MM.1S (cell line): ENCODE data around the gene AP3S1.

Source experiments
- DNase-seq: peaks from one replicate; pipeline ENCODE4 v3.0.0-alpha.2; 2015
- H2AFZ ChIP-seq: fragments of 300-600 bp; sonication (generic); 2 replicates; pipeline ENCODE4 v1.6.0; 2016; ENCODE audit warnings: antibody characterized with exemption, low read length
- H3F3A ChIP-seq: fragments of 300-600 bp; sonication (generic); 2 replicates; pipeline ENCODE4 v1.6.1; 2016; ENCODE audit warnings: mild to moderate bottlenecking, antibody characterized with exemption, low read length, moderate library complexity, mixed read lengths; ENCODE audit not compliant: insufficient read depth
- H3K27ac ChIP-seq: fragments of 300-600 bp; sonication (generic); 2 replicates; pipeline ENCODE4 v1.5.1; 2016; ENCODE audit warnings: mild to moderate bottlenecking, low read length
- H3K27me3 ChIP-seq: fragments of 300-600 bp; sonication (generic); replicated peaks from 2 replicates; pipeline ENCODE4 v1.6.0; 2016; ENCODE audit warnings: low read length; ENCODE audit not compliant: insufficient read depth
- H3K36me3 ChIP-seq: fragments of 300-600 bp; sonication (generic); replicated peaks from 2 replicates; pipeline ENCODE4 v1.6.1; 2016; ENCODE audit warnings: mild to moderate bottlenecking, low read length, mixed read lengths; ENCODE audit not compliant: insufficient read depth
- H3K4me1 ChIP-seq: fragments of 300-600 bp; sonication (generic); 2 replicates; pipeline ENCODE4 v1.6.1; 2016; ENCODE audit warnings: low read length, mixed read lengths
- H3K4me2 ChIP-seq: fragments of 300-600 bp; sonication (generic); 2 replicates; pipeline ENCODE4 v1.6.0; 2016; ENCODE audit warnings: low read depth, low read length
- H3K4me3 ChIP-seq: fragments of 300-600 bp; sonication (generic); 2 replicates; pipeline ENCODE4 v1.5.1; 2016; ENCODE audit warnings: low read length, mixed read lengths
- H3K79me2 ChIP-seq: fragments of 300-600 bp; sonication (generic); 2 replicates; pipeline ENCODE4 v1.6.1; 2016; ENCODE audit warnings: mixed run types, low read length, mixed read lengths
- H3K9ac ChIP-seq: fragments of 300-600 bp; sonication (generic); 2 replicates; pipeline ENCODE4 v1.6.1; 2016; ENCODE audit warnings: low read length, mixed read lengths
- H3K9me2 ChIP-seq: fragments of 300-600 bp; sonication (generic); replicated peaks from 2 replicates; pipeline ENCODE4 v1.6.1; 2016; ENCODE audit warnings: mild to moderate bottlenecking, low read length, mixed read lengths; ENCODE audit not compliant: insufficient read depth
- H3K9me3 ChIP-seq: fragments of 300-600 bp; sonication (generic); replicated peaks from 2 replicates; pipeline ENCODE4 v1.6.1; 2016; ENCODE audit warnings: mild to moderate bottlenecking, low read length, mixed read lengths; ENCODE audit not compliant: insufficient read depth
- H4K20me1 ChIP-seq: fragments of 300-600 bp; sonication (generic); 2 replicates; pipeline ENCODE4 v1.6.1; 2016; ENCODE audit warnings: mild to moderate bottlenecking, low read length, moderate library complexity, mixed read lengths; ENCODE audit not compliant: insufficient read depth
- EZH2 ChIP-seq: fragments of 300-600 bp; sonication (generic); optimal IDR thresholded peaks from 2 replicates; pipeline ENCODE3; 2017; ENCODE audit warnings: low read depth, mild to moderate bottlenecking, antibody characterized with exemption, low read length, mixed read lengths
- EZH2phosphoT487 ChIP-seq: fragments of 300-600 bp; sonication (generic); IDR thresholded peaks from 2 replicates; pipeline ENCODE4 v1.6.1; 2018; ENCODE audit warnings: antibody characterized with exemption, low read length
- TF ChIP-seq, protein P1 (sequence below): fragments of 300-600 bp; sonication (generic); IDR thresholded peaks from 2 replicates; pipeline ENCODE4 v1.5.1; 2016; ENCODE audit warnings: antibody characterized with exemption, low read length, mixed read lengths

The AP3S1 gene

DNA sequence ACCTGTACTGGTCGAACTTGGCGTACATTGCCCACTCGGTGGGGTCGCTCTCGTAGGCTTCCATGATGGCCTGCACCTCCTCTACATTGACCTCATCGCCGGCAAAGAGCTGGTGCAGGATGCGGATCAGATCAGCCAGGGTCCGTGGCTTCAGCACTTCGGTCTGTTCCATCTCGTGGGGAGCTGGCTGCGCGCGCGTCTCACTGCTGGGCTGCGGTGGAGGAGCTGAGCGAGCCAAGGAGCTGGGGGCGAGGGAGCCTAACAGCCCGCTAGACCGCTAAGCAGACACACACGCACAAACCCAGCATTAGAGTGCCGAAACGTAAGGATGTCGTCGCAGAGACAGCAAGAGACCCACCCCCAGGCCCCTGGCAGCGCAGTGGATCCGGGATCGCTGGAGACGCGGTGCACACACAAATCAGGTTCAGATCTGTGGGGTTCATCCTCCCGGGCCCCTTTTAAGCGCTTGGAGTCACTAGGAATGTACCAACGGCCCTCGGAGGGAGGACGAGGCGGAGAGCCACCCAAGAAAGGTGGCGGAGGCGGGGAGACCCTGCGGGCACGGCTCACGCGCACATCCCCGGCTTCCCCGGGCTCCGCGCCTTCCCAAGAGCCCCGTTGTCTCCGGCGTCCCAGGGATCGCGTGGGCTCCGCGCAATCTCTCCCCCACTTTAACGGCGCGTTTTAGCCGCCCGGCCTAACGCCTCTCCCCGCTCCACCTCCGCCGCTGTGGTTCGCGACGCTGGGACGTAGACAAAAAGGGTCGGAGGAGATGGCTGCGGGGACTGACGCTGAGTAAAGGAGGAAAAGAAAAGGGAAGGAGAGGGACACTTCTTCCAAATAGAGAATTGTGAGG is 25.3 kb upstream of the AP3S1 start, which contains the start of gene CDO1:
Gene CDO1, minus strand, starts transcription at position 434 of the 856 bp plus-strand sequence. Its CDS starts 262 bp downstream, at position 172.
- H3K9ac ChIP-seq = no peak within 1 kb of the TSS
- TF ChIP-seq EZH2phosphoT487 (no peak), EZH2 (no peak)
- TF ChIP-seq, protein P1, sequence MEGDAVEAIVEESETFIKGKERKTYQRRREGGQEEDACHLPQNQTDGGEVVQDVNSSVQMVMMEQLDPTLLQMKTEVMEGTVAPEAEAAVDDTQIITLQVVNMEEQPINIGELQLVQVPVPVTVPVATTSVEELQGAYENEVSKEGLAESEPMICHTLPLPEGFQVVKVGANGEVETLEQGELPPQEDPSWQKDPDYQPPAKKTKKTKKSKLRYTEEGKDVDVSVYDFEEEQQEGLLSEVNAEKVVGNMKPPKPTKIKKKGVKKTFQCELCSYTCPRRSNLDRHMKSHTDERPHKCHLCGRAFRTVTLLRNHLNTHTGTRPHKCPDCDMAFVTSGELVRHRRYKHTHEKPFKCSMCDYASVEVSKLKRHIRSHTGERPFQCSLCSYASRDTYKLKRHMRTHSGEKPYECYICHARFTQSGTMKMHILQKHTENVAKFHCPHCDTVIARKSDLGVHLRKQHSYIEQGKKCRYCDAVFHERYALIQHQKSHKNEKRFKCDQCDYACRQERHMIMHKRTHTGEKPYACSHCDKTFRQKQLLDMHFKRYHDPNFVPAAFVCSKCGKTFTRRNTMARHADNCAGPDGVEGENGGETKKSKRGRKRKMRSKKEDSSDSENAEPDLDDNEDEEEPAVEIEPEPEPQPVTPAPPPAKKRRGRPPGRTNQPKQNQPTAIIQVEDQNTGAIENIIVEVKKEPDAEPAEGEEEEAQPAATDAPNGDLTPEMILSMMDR = no peak
- H3F3A ChIP-seq = no peaks in the 10 kb centered on the region
- H3K4me2 ChIP-seq = no peak within 1 kb of the TSS
- no peaks in the 10 kb centered on the region for H4K20me1 ChIP-seq
- no peak within 1 kb of the TSS for H2AFZ ChIP-seq
- H3K4me3 ChIP-seq = no peak within 1 kb of the TSS
- no peak for DNase-seq
- H3K9me2 ChIP-seq = no peaks in the 10 kb centered on the region
- H3K36me3 ChIP-seq = no peaks in the 10 kb centered on the region
- H3K4me1 ChIP-seq = no peaks in the 10 kb centered on the region
- H3K79me2 ChIP-seq = no peaks in the 10 kb centered on the region
- H3K27me3 ChIP-seq = no peaks in the 10 kb centered on the region
- no peak within 1 kb of the TSS for H3K27ac ChIP-seq
- no peaks in the 10 kb centered on the region for H3K9me3 ChIP-seq

DNA sequence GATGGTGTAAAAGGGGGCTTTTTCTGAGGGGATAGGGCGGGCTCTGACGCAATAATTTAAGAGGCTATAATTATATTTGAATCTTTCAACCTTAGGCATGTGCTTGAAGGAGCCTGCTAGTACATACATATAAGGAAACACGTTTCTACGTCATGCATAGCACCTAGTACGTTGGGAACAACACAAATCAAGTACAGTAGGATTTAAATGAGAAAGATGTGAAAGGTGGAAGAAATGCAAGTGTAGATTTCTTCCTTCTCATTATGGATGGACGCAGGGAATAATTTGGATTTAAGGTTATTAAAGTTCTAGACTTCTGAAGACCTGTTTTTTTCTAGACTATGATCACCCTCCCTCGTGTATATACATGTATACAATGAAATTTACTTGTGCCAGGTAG is 24.3 kb upstream of the AP3S1 start:
- Histone ChIP-seq H3F3A (no peaks in the 10 kb centered on the region), H3K9me2 (no peaks in the 10 kb centered on the region), H3K4me1 (no peaks in the 10 kb centered on the region), H3K4me3 (no peak overlapping the region), H3K9ac (no peak overlapping the region), H3K79me2 (no peaks in the 10 kb centered on the region), H3K4me2 (no peak overlapping the region), H2AFZ (no peak overlapping the region), H4K20me1 (no peaks in the 10 kb centered on the region), H3K36me3 (no peaks in the 10 kb centered on the region), H3K9me3 (no peaks in the 10 kb centered on the region), H3K27me3 (no peaks in the 10 kb centered on the region), H3K27ac (no peak overlapping the region)
- DNase-seq = no peak
- no peak for TF ChIP-seq EZH2
- TF ChIP-seq EZH2phosphoT487 = no peak
- TF ChIP-seq, protein P1 = no peak

DNA sequence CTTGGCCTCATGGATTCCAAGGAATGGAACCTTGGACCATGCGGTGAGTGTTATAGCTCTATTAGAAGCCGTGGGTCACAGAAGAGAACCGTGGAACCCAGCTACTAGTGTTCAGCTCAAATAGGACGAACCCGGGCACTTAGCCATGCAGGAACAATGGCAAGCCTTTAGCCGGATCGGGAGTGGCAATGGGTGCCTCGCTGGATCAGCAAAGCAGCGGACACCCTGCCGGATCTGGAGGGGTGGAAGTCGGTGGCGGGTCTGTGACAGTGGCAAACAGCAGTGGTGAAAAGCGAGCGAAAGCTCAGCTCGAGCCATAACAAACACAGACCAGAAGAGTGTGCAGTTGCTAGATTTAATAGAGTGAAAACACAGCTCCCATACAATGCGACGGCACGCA is 22.9 kb upstream of the AP3S1 start:
- Histone ChIP-seq H3K4me2 (no peak overlapping the region), H3K36me3 (no peaks in the 10 kb centered on the region), H4K20me1 (no peaks in the 10 kb centered on the region), H3K9me3 (no peaks in the 10 kb centered on the region), H2AFZ (no peak overlapping the region), H3K27ac (no peak overlapping the region), H3K27me3 (no peaks in the 10 kb centered on the region), H3K9me2 (no peaks in the 10 kb centered on the region), H3K4me1 (no peaks in the 10 kb centered on the region), H3K9ac (no peak overlapping the region), H3F3A (no peaks in the 10 kb centered on the region), H3K4me3 (no peak overlapping the region), H3K79me2 (no peaks in the 10 kb centered on the region)
- TF ChIP-seq, protein P1 = no peak
- TF ChIP-seq EZH2phosphoT487 (no peak), EZH2 (no peak)
- no peak for DNase-seq
